ENCODE data around the gene PDE1C.

PDE1C gene

GRCh38 chr7:32074787-32075585, 4.8 kb upstream of the PDE1C start:
- peak; percentile 90 for DNase-seq (ENCODE audit: low spot score)

- no peak for DNase-seq (ENCODE audit: low spot score)
Observed at GRCh38 chr7:32073533-32073932, 3.3 kb upstream of the PDE1C start.

GRCh38 chr7:32072397-32072796, 2.2 kb upstream of the PDE1C start:
- DNase-seq (ENCODE audit: low spot score) = no peak

- DNase-seq (ENCODE audit: low spot score) = no peak
Observed at GRCh38 chr7:32071466-32072091, 1.4 kb upstream of the PDE1C start.

- DNase-seq (ENCODE audit: low spot score) = peak; percentile 17
Observed at GRCh38 chr7:32070051-32070405, 179 bp downstream of the PDE1C start.

GRCh38 chr7:32069116-32069650, 1.0 kb downstream of the PDE1C start:
- DNase-seq (ENCODE audit: low spot score) = no peak

- peak; percentile 20 for DNase-seq (ENCODE audit: low spot score)
Observed at GRCh38 chr7:32068411-32069101, 1.7 kb downstream of the PDE1C start.

GRCh38 chr7:32066441-32066840, 3.8 kb downstream of the PDE1C start:
- no peak for DNase-seq (ENCODE audit: low spot score)

- no peak for DNase-seq (ENCODE audit: low spot score)
Observed at GRCh38 chr7:32063614-32064013, 6.6 kb downstream of the PDE1C start.

- peak; percentile 48 for DNase-seq (ENCODE audit: low spot score)
Observed at GRCh38 chr7:32062150-32062549, 8.1 kb downstream of the PDE1C start.

GRCh38 chr7:32061346-32061745, 8.9 kb downstream of the PDE1C start:
- DNase-seq (ENCODE audit: low spot score) = no peak

- DNase-seq (ENCODE audit: low spot score) = peak; percentile 33
Observed at GRCh38 chr7:32059289-32060011, 10.8 kb downstream of the PDE1C start.

GRCh38 chr7:32058002-32058401, 12.2 kb downstream of the PDE1C start:
- DNase-seq (ENCODE audit: low spot score) = no peak

GRCh38 chr7:32056767-32057166, 13.4 kb downstream of the PDE1C start:
- no peak for DNase-seq (ENCODE audit: low spot score)

GRCh38 chr7:32053204-32053603, 17.0 kb downstream of the PDE1C start:
- no peak for DNase-seq (ENCODE audit: low spot score)

GRCh38 chr7:32051128-32051527, 19.1 kb downstream of the PDE1C start:
- peak; percentile 74 for DNase-seq (ENCODE audit: low spot score)

GRCh38 chr7:32049599-32049998, 20.6 kb downstream of the PDE1C start:
- DNase-seq (ENCODE audit: low spot score) = no peak

GRCh38 chr7:32048970-32049491, 21.2 kb downstream of the PDE1C start:
- no peak for DNase-seq (ENCODE audit: low spot score)

GRCh38 chr7:32047801-32048200, 22.4 kb downstream of the PDE1C start:
- DNase-seq (ENCODE audit: low spot score) = no peak

GRCh38 chr7:32047075-32047474, 23.1 kb downstream of the PDE1C start:
- no peak for DNase-seq (ENCODE audit: low spot score)

- no peak for DNase-seq (ENCODE audit: low spot score)
Observed at GRCh38 chr7:32045228-32045627, 25.0 kb downstream of the PDE1C start.

GRCh38 chr7:32044739-32045138, 25.5 kb downstream of the PDE1C start:
- no peak for DNase-seq (ENCODE audit: low spot score)

All from putamen (tissue), 1 donor.